ENCODE results near the gene FIBCD1.

Gene FIBCD1

DNA sequence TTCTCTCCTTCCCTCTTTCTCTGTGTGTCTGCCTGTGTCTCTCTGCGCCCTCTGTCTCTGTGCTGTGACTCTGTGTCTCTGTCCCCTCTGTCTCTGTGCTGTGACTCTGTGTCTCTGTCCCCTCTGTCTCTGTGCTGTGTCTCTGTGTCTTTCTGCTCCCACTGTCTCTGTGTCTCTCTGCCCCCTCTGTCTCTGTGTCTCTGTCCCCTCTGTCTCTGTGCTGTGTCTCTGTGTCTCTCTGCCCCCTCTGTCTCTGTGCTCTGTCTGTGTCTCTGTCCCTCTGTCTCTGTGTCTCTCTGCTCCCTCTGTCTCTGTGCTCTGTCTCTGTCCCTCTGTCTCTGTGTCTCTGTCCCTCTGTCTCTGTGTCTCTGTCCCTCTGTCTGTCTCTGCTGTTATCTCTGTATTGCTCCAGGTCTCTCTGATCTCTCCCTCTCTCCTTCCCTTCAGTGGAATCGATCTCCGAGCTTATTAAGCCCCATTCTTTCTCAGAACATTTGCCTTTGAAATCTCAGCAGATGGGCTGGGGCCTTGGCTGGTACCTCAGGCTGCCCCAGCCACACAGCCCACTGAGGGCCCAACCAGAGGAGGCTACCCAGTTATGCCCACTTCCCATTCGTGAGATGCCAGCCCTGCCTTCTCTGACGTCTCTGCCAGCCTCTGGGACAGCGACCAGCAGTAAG, 33.4 kb upstream of the FIBCD1 start:
- TF ChIP-seq, protein P1, sequence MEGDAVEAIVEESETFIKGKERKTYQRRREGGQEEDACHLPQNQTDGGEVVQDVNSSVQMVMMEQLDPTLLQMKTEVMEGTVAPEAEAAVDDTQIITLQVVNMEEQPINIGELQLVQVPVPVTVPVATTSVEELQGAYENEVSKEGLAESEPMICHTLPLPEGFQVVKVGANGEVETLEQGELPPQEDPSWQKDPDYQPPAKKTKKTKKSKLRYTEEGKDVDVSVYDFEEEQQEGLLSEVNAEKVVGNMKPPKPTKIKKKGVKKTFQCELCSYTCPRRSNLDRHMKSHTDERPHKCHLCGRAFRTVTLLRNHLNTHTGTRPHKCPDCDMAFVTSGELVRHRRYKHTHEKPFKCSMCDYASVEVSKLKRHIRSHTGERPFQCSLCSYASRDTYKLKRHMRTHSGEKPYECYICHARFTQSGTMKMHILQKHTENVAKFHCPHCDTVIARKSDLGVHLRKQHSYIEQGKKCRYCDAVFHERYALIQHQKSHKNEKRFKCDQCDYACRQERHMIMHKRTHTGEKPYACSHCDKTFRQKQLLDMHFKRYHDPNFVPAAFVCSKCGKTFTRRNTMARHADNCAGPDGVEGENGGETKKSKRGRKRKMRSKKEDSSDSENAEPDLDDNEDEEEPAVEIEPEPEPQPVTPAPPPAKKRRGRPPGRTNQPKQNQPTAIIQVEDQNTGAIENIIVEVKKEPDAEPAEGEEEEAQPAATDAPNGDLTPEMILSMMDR (IDR thresholded peaks at IDR 0.05), result no peak

DNA sequence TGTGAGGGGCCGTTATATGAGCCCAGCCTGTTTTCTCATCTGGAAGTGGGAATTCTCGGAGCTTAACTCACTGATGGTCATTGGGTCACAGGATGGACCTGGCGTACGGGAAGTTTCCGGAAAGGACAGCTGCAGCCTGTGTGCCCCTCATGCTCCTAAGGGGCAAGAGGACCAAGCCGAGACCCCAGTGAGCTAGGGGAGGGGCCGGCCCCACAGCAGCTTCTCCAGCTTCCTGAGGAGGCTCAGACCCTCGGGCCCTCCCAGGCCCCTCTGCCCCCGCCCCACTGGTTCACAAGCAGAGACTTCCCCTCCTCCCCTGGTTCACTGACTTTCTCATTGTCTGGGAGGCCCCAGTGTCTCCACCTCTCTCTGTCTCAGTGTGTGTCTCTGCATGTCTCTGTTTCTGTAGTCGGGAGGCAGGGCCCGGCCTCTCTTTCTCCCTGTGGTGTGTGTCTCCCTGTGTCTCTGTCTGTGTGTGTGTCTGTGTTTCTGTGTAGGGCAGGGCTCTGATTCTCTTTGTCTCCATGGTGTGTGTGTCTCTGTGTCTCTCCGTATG, 32.3 kb upstream of the FIBCD1 start:
- TF ChIP-seq, protein P1 (IDR thresholded peaks at IDR 0.05), result no peak

DNA sequence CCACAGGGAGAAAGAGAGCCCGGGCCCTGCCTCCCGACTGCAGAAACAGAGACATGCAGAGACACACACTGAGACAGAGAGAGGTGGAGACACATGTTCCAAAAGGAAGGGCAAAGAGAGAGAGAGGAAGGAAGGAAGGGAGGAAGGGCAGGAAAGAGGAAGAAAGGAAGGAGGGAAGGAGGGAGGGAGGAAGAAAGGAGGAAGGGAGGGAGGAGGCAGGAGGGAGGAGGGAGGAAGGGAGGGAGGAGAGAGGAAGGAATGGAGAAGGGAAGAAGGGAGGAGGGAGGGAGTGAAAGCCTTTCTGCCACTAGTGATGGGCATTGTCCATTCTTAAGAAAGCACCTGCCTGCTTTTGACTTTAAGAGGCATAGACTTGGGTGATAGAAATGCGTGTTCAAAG, 31.8 kb upstream of the FIBCD1 start:
- TF ChIP-seq, protein P1 (IDR thresholded peaks at IDR 0.05), result no peak

DNA sequence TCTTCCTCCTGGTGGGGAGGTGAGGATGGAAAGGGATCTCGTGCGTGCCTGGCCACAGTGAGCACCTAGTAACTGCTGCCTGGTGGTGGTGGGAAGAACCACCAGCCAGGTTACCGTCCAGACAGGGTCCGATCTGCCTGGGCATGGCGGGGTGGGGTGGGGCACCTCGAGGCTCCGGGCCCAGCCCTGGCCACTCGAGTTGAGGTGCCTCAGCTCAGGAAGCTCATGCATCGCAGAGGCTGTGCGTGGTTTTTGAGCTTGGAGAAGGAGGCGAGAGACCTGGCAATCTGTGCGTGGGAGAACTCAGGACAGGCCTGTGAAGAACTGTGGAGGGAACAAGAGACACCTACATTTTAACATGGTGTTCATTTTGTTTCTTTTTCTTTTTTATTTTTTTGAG, 31.0 kb upstream of the FIBCD1 start:
- TF ChIP-seq, protein P1 (IDR thresholded peaks at IDR 0.05), result no peak

DNA sequence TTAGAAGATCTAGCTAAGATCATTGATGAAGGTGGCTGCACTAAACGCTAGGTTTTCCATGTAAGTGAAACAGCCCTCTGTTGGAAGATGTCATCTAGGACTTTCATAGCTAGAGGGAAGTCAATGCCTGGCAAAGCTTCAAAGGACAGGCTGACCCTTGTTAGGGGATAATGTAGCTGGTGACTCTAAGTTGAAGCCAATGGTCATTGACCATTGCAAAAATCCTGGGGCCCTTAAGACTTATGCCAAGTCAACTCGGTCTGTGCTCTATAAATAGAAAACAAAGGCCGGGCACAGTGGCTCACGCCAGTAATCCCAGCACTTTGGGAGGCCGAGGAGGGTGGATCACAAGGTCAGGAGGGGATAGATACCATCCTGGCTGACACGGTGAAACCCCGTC, 26.6 kb upstream of the FIBCD1 start:
- TF ChIP-seq, protein P1 (IDR thresholded peaks at IDR 0.05), result no peak

DNA sequence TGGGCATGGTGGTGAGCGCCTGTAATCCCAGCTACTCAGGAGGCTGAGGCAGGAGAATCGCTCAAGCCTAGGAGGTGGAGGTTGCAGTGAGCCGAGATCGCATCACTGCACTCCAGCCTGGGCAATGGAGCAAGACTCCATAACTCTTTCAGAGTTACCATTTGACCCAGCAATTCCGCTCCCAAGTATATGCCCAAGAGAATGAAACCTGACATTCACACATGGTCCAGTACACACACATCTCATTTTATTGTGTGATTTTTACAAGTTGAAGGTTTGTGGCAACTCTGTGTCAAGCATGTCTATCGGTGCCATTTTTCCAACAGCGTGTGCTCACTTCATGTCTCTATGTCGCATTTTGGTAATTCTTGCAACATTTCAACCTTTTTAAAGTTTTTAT, 24.9 kb upstream of the FIBCD1 start:
- TF ChIP-seq, protein P1 (IDR thresholded peaks at IDR 0.05), result no peak

DNA sequence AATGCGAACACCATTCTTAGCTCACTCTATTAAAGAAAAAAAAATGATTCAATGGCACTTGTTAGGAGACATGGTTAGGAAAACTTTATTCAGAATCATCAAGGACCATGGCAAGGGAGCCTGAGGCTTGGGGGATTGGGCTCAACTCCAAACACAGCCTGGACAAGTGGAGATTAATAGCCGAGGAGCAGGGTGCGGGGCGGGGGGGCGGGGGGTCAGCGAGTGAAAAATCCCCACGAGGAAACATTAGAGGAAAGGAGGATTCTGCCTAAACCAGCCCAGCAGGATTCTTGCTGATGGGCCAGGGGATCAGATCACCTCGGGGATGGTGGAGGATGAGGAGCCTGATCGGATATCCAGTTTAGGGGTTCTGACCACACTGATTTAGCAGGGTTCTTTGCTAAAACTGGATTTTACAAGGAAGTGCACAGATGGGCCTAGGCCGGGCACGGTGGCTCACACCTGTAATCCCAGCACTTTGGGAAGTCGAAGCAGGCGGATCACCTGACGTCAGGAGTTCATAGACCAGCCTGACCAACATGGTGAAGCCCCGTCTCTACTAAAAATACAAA, 24.4 kb upstream of the FIBCD1 start:
- TF ChIP-seq, protein P1 (IDR thresholded peaks at IDR 0.05), result no peak

Measured in LNCAP (cell line).